BJ (cell line): ENCODE data around the gene TMEM213. TPM values are rescaled to one million over a fixed set of nuclear protein-coding genes. Genes with fewer than 3 reads are reported as not detected.

Source experiments
- CTCF ChIA-PET: fragments of 350-600 bp; formaldehyde crosslinking; extraction: SDS; loops from one replicate; lab custom pipeline; 2021; ENCODE audit warnings: antibody characterized with exemption, inconsistent platforms; lab: Yijun Ruan, JAX
- POLR2A ChIA-PET: fragments of 300-600 bp; sonication (Branson Sonifier 250); formaldehyde crosslinking; extraction: SDS; loops from one replicate; lab custom pipeline; 2021; ENCODE audit warnings: antibody characterized with exemption; lab: Charles Lee
- DNase-seq: peaks from one replicate; pipeline ENCODE4 v3.0.0-alpha.2; 2011; ENCODE audit warnings: low read depth
- H3K27me3 ChIP-seq: 2 replicates; pipeline ENCODE4 v1.6.0; 2011; ENCODE audit warnings: low read length; ENCODE audit not compliant: control insufficient read depth, insufficient read depth
- H3K36me3 ChIP-seq: 2 replicates; pipeline ENCODE4 v1.5.1; 2011; ENCODE audit warnings: low read length; ENCODE audit not compliant: control insufficient read depth, insufficient read depth
- H3K4me3 ChIP-seq: 2 replicates; pipeline ENCODE4 v1.5.1; 2011; ENCODE audit warnings: low read depth, mild to moderate bottlenecking, control low read depth, low read length
- polyA plus RNA-seq: library from polyadenylated mRNA; depleted of rRNA; stranded (reverse); fragments of >200 nt; gene quantifications from 2 replicates; pipeline ENCODE4 v1.2.3, GENCODE V29; 2011
- TF ChIP-seq, protein P1 (sequence below): IDR thresholded peaks from 2 replicates; pipeline ENCODE4 v1.5.1; 2011; ENCODE audit warnings: low read depth, mild to moderate bottlenecking, control low read depth, inconsistent platforms, low read length, moderate library complexity; ENCODE audit not compliant: insufficient read depth

Gene TMEM213
- polyA plus RNA-seq, 1 experiment, result not detected

DNA sequence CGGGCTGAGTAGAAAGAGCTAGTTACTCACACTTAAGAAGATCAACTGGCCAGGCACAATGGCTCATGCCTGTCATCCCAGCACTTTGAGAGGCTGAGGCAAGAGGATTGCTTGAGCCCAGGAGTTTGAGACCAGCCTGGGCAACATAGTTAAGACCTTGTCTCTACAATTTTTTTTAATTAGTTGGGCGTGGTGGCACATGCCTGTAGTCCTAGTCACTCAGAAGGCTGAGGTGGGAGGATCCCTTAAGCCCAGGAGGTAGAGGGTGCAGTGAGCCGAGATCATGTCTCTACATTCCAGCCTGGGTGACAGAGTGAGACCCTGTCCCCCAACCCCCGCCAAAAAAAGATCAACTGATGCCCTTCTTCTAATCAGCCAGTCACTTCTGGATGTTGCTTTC is 74.8 kb downstream of the TMEM213 start:
- TF ChIP-seq, protein P1, sequence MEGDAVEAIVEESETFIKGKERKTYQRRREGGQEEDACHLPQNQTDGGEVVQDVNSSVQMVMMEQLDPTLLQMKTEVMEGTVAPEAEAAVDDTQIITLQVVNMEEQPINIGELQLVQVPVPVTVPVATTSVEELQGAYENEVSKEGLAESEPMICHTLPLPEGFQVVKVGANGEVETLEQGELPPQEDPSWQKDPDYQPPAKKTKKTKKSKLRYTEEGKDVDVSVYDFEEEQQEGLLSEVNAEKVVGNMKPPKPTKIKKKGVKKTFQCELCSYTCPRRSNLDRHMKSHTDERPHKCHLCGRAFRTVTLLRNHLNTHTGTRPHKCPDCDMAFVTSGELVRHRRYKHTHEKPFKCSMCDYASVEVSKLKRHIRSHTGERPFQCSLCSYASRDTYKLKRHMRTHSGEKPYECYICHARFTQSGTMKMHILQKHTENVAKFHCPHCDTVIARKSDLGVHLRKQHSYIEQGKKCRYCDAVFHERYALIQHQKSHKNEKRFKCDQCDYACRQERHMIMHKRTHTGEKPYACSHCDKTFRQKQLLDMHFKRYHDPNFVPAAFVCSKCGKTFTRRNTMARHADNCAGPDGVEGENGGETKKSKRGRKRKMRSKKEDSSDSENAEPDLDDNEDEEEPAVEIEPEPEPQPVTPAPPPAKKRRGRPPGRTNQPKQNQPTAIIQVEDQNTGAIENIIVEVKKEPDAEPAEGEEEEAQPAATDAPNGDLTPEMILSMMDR, result no peak
- no peak overlapping the region for H3K4me3 ChIP-seq
- H3K36me3 ChIP-seq, result peaks cover 8% of the 10 kb centered on the region
- ChIA-PET CTCF (interaction anchor here (1.1 to 2.0 kb wide), 2 partner anchors 14 to 108 kb away, joined by 3 to 8 read pairs; partner anchors contain the start of gene KIAA1549), POLR2A (interaction anchor here (0.6 to 0.7 kb wide), 2 partner anchors 155 to 1186 kb away, joined by 5 to 25 read pairs; no protein-coding TSS in a partner anchor)
- H3K27me3 ChIP-seq, result no peaks in the 10 kb centered on the region
- DNase-seq, result no peak

DNA sequence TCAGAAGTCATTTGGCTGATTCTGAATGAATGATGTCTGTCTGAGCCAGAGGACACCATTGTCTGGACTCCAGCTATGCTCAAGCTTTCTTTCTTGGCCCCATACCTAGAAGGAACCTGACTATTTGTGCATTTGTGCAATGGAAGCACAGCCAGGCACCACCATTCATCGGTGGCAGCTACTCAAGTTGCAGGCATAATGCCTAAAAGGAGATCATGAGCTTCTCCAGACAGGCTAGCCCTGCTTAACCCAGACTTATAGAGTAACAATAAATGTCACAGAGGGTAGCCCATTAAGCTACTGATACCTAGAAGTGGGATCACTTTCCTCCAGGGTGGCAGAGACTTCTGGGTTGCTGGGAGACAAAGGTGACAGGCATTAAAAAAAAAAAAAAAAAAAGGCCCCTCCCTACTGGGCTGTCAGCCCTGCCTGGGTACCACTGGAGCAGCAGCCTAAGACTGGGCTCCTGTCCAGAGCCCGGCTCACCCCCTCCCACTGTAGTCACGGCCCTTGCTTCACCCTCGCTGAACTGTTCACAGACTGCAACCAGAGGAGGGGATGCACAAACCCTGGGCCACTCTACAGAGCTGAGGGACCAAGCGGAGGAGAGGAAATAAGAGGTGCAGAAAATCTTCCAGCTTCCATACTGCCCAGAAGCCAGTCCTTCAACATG is 75.6 kb downstream of the TMEM213 start:
- H3K36me3 ChIP-seq, result peaks cover 8% of the 10 kb centered on the region
- DNase-seq, result no peak
- no peaks in the 10 kb centered on the region for H3K27me3 ChIP-seq
- H3K4me3 ChIP-seq, result no peak overlapping the region
- TF ChIP-seq, protein P1, result no peak
- ChIA-PET POLR2A (interaction anchor here (0.5 kb wide), 1 partner anchor 178 kb away, joined by 3 read pairs; no protein-coding TSS in a partner anchor), CTCF (interaction anchor here (1.1 to 2.0 kb wide), 4 partner anchors 13 to 202 kb away, joined by 3 to 8 read pairs (median 4); partner anchors contain the start of gene KIAA1549)

DNA sequence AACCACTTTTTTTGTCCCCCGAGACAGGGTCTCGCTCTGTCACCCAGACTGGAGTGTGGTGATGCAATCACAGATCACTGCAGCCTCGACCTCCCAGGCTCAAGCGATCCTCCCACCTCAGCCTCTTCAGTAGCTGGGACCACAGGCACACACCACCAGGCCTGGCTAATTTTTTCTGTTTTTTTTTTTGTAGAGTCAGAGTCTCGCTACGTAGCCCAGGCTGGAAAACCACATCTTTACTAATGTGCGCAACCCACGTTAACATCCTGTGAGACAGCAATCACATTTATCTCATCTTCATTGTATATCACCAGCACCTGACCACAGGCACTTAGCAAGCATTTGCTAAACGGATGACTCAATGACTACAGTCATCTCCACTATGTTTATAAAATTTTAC is 78.0 kb downstream of the TMEM213 start:
- Histone ChIP-seq H3K4me3 (no peak overlapping the region), H3K27me3 (no peaks in the 10 kb centered on the region), H3K36me3 (peaks cover 2% of the 10 kb centered on the region)
- CTCF ChIA-PET, result interaction anchor here (3.2 kb wide), 1 partner anchor 11 kb away, joined by 30 read pairs; no protein-coding TSS in a partner anchor
- peak; percentile 74 for DNase-seq
- TF ChIP-seq, protein P1, result no peak
- POLR2A ChIA-PET, result no interaction called here

DNA sequence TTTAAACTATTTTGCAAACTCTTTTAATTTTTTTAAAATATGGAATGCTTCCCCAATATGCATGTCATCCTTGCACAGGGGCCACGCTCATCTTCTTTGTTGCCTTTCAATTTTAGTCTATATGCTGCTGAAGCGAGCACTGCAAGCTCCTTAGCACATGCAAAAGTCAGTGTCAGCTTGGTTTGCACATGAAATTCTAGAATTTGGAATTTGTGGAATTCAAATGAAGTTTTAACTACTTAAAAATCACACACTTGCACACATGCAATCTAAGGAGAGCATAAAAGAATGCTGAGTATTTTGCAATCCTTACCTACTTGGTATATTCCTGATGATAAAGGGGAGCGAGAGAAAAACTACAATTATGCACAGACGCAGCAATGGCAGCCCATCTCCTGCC is 78.5 kb downstream of the TMEM213 start:
- peaks cover 2% of the 10 kb centered on the region for H3K36me3 ChIP-seq
- H3K27me3 ChIP-seq, result no peaks in the 10 kb centered on the region
- no peak overlapping the region for H3K4me3 ChIP-seq
- POLR2A ChIA-PET, result no interaction called here
- no peak for DNase-seq
- CTCF ChIA-PET, result interaction anchor here (0.8 to 3.2 kb wide), 3 partner anchors 11 to 199 kb away, joined by 3 to 30 read pairs (median 5); no protein-coding TSS in a partner anchor
- TF ChIP-seq, protein P1, result no peak

DNA sequence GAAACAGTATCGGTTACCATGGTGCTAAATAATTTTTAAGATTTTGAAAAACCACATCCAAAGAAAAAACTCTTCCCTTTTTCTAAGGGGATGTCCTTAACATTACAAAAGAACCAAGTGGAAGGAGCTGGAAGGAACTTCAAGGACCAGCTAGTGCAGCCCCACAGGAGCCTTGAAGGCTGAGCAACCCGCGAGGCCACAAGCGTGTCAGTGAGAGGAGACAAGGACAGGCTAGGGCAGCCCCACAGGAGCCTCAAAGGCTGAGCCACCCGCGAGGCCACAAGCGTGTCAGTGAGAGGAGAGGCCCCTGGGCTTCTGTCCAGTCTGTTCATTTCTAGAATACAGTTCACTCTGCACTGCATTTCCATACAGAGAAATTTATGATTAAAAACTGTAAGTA is 80.3 kb downstream of the TMEM213 start:
- Histone ChIP-seq H3K36me3 (peaks cover 2% of the 10 kb centered on the region), H3K27me3 (no peaks in the 10 kb centered on the region), H3K4me3 (no peak overlapping the region)
- ChIA-PET POLR2A (no interaction called here), CTCF (interaction anchor here (1.2 to 3.2 kb wide), 3 partner anchors 9 to 139 kb away, joined by 3 to 30 read pairs (median 4); no protein-coding TSS in a partner anchor)
- TF ChIP-seq, protein P1, result no peak
- no peak for DNase-seq
